Ishikawa (cell line): ENCODE results near the gene POLR2L.

Source experiments
- CEBPB ChIP-seq: IDR thresholded peaks from 2 replicates; pipeline ENCODE4 v1.6.1; 2012
- CREB1 ChIP-seq: IDR thresholded peaks from 2 replicates; pipeline ENCODE4 v1.6.1; 2012; ENCODE audit warnings: low read depth
- EP300 ChIP-seq: IDR thresholded peaks from 2 replicates; pipeline ENCODE4 v1.6.1; 2012; ENCODE audit warnings: borderline replicate concordance
- RAD21 ChIP-seq: IDR thresholded peaks from 2 replicates; pipeline ENCODE4 v1.6.1; 2012; ENCODE audit warnings: low read depth
- TAF1 ChIP-seq: IDR thresholded peaks from 2 replicates; pipeline ENCODE4 v1.6.1; 2012; ENCODE audit warnings: low read depth, mild to moderate bottlenecking
- TCF12 ChIP-seq: IDR thresholded peaks from 2 replicates; pipeline ENCODE4 v1.6.1; 2012; ENCODE audit warnings: low read depth
- TEAD4 ChIP-seq: IDR thresholded peaks from 2 replicates; pipeline ENCODE4 v1.6.1; 2012
- ZBTB7A ChIP-seq: IDR thresholded peaks from 2 replicates; pipeline ENCODE4 v1.6.1; 2012; ENCODE audit warnings: low read depth
- TF ChIP-seq, protein P1 (sequence below): IDR thresholded peaks from 2 replicates; pipeline ENCODE4 v1.6.1; 2012; ENCODE audit warnings: low read depth, mild to moderate bottlenecking
- TF ChIP-seq, protein P2 (sequence below): IDR thresholded peaks from 2 replicates; pipeline ENCODE4 v1.6.1; 2012
- TF ChIP-seq, protein P3 (sequence below): IDR thresholded peaks from 2 replicates; pipeline ENCODE4 v1.6.1; 2012

- TF ChIP-seq CEBPB: no peak
- TF ChIP-seq, protein P1, sequence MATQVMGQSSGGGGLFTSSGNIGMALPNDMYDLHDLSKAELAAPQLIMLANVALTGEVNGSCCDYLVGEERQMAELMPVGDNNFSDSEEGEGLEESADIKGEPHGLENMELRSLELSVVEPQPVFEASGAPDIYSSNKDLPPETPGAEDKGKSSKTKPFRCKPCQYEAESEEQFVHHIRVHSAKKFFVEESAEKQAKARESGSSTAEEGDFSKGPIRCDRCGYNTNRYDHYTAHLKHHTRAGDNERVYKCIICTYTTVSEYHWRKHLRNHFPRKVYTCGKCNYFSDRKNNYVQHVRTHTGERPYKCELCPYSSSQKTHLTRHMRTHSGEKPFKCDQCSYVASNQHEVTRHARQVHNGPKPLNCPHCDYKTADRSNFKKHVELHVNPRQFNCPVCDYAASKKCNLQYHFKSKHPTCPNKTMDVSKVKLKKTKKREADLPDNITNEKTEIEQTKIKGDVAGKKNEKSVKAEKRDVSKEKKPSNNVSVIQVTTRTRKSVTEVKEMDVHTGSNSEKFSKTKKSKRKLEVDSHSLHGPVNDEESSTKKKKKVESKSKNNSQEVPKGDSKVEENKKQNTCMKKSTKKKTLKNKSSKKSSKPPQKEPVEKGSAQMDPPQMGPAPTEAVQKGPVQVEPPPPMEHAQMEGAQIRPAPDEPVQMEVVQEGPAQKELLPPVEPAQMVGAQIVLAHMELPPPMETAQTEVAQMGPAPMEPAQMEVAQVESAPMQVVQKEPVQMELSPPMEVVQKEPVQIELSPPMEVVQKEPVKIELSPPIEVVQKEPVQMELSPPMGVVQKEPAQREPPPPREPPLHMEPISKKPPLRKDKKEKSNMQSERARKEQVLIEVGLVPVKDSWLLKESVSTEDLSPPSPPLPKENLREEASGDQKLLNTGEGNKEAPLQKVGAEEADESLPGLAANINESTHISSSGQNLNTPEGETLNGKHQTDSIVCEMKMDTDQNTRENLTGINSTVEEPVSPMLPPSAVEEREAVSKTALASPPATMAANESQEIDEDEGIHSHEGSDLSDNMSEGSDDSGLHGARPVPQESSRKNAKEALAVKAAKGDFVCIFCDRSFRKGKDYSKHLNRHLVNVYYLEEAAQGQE: no peak
- no peak for TF ChIP-seq ZBTB7A
- TF ChIP-seq EP300: no peak
- TF ChIP-seq TCF12: no peak
- no peak for TF ChIP-seq TEAD4
- no peak for TF ChIP-seq RAD21
- no peak for TF ChIP-seq TAF1
- TF ChIP-seq CREB1: no peak
- TF ChIP-seq, protein P2, sequence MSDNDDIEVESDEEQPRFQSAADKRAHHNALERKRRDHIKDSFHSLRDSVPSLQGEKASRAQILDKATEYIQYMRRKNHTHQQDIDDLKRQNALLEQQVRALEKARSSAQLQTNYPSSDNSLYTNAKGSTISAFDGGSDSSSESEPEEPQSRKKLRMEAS: no peak
- TF ChIP-seq, protein P3, sequence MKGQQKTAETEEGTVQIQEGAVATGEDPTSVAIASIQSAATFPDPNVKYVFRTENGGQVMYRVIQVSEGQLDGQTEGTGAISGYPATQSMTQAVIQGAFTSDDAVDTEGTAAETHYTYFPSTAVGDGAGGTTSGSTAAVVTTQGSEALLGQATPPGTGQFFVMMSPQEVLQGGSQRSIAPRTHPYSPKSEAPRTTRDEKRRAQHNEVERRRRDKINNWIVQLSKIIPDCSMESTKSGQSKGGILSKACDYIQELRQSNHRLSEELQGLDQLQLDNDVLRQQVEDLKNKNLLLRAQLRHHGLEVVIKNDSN: no peak
Observed at GRCh38 chr11:889687-890475, 47.6 kb upstream of the POLR2L start.
